ENCODE measurements around the gene CBY1. TPM values are rescaled to one million over a fixed set of nuclear protein-coding genes. Genes with fewer than 3 reads are reported as not detected.

CBY1 gene
- total RNA-seq, 4 donors from 2014 or later: 21.0 to 46.6 (median 31.7) TPM

GRCh38 chr22:38712486-38713207 is 56.2 kb downstream of the CBY1 start:
- Histone ChIP-seq H3K4me3 (no peak overlapping the region), H3K9me3 (no peaks in the 10 kb centered on the region), H3K27ac (no peak overlapping the region), H3K27me3 (no peaks in the 10 kb centered on the region), H3K4me1 (peaks cover 0 to 63% (median 8%) of the 10 kb centered on the region in 3 donors), H3K36me3 (peaks cover 0 to 57% of the 10 kb centered on the region in 2 donors)
- no peak for ATAC-seq
- TF ChIP-seq EP300 (IDR thresholded peaks at IDR 0.05) (no peak), POLR2AphosphoS5 (IDR thresholded peaks at IDR 0.05) (no peak), CTCF (IDR thresholded peaks at IDR 0.05) (no peak), POLR2A (IDR thresholded peaks at IDR 0.05) (no peak)
- 64 to 89% methylated on average over 3 to 11 of the region's 11 CpGs for WGBS, 2 donors (ENCODE audit: low coverage in 1 of 2)

- Histone ChIP-seq H3K36me3 (peaks cover 0 to 62% of the 10 kb centered on the region in 2 donors), H3K4me3 (no peak overlapping the region), H3K9me3 (no peaks in the 10 kb centered on the region), H3K27ac (no peak overlapping the region), H3K27me3 (no peaks in the 10 kb centered on the region), H3K4me1 (peaks cover 0 to 61% (median 4%) of the 10 kb centered on the region in 3 donors)
- no peak for ATAC-seq
- WGBS, 2 donors (ENCODE audit: low coverage in 1 of 2): 80 to 90% methylated on average over 1 to 8 of the region's 8 CpGs
- TF ChIP-seq POLR2A (IDR thresholded peaks at IDR 0.05): no peak
- no peak for TF ChIP-seq POLR2AphosphoS5 (IDR thresholded peaks at IDR 0.05)
- TF ChIP-seq CTCF (IDR thresholded peaks at IDR 0.05): no peak
- no peak for TF ChIP-seq EP300 (IDR thresholded peaks at IDR 0.05)
Observed at GRCh38 chr22:38713921-38714320, 57.5 kb downstream of the CBY1 start.

GRCh38 chr22:38715176-38715764 is 58.8 kb downstream of the CBY1 start:
- TF ChIP-seq POLR2AphosphoS5 (IDR thresholded peaks at IDR 0.05) (no peak), POLR2A (IDR thresholded peaks at IDR 0.05) (no peak), EP300 (IDR thresholded peaks at IDR 0.05) (no peak), CTCF (IDR thresholded peaks at IDR 0.05) (no peak)
- no peaks in the 10 kb centered on the region for H3K27me3 ChIP-seq
- no peak overlapping the region for H3K27ac ChIP-seq
- no peaks in the 10 kb centered on the region for H3K9me3 ChIP-seq
- H3K36me3 ChIP-seq: peaks cover 0 to 58% of the 10 kb centered on the region in 2 donors
- H3K4me1 ChIP-seq: peaks cover 0 to 56% (median 7%) of the 10 kb centered on the region in 3 donors
- H3K4me3 ChIP-seq: no peak overlapping the region
- 89 to 100% methylated on average over 2 to 6 of the region's 9 CpGs for WGBS, 2 donors (ENCODE audit: low coverage in 1 of 2)
- no peak for ATAC-seq

- no peak overlapping the region for H3K27ac ChIP-seq
- TF ChIP-seq POLR2AphosphoS5 (IDR thresholded peaks at IDR 0.05) (no peak), EP300 (IDR thresholded peaks at IDR 0.05) (no peak), POLR2A (IDR thresholded peaks at IDR 0.05) (no peak), CTCF (IDR thresholded peaks at IDR 0.05) (no peak)
- ATAC-seq: no peak
- no peaks in the 10 kb centered on the region for H3K27me3 ChIP-seq
- H3K36me3 ChIP-seq: peaks cover 0 to 58% of the 10 kb centered on the region in 2 donors
- 90 to 97% methylated on average over 2 to 9 of the region's 15 CpGs for WGBS, 2 donors (ENCODE audit: low coverage in 1 of 2)
- H3K9me3 ChIP-seq: no peaks in the 10 kb centered on the region
- H3K4me3 ChIP-seq: no peak overlapping the region
- H3K4me1 ChIP-seq: peaks cover 0 to 56% (median 7%) of the 10 kb centered on the region in 3 donors
Observed at GRCh38 chr22:38715852-38716251, 59.4 kb downstream of the CBY1 start.
